Stimulated activated CD4-positive, alpha-beta T cell treated with anti-CD3 and anti-CD28 coated beads, TNF-alpha, amount 100 ng/mL, for 24 hours (primary cell): ENCODE data around the gene GAGE12E.
"Not testable (repeated sequence)": the region's sequence is repeated elsewhere in the genome, so short reads cannot be mapped to it uniquely, and the experiment has no call there.

Experiments
- DNase-seq, 3 experiments: peaks; one replicate each; pipeline ENCODE4 v3.0.0-alpha.2; 2020; ENCODE audit warnings: low read depth in 3 of 3

The GAGE12E gene

GRCh38 chrX:49550989-49551388 is at the start of gene GAGE12E:
GAGE12E (plus strand) TSS chrX:49551289; CDS start chrX:49552444, 1,155 bp downstream.
- DNase-seq: not testable (repeated sequence)

- not testable (repeated sequence) for DNase-seq
These were observed 19.2 kb upstream of the GAGE12E start, which contains the start of gene GAGE12C for GRCh38 chrX:49531877-49532276. GAGE12C (plus strand) TSS chrX:49532177; CDS start chrX:49533332, 1,155 bp downstream.

- not testable (repeated sequence) for DNase-seq
These were observed 9.7 kb upstream of the GAGE12E start, which contains the start of gene GAGE12D for GRCh38 chrX:49541433-49541832. GAGE12D (plus strand) TSS chrX:49541733; CDS start chrX:49542888, 1,155 bp downstream.

- DNase-seq: not testable (repeated sequence)
These were observed 9.5 kb downstream of the GAGE12E start, which contains the start of gene GAGE12F for GRCh38 chrX:49560542-49560941. GAGE12F (plus strand) TSS chrX:49560842; CDS start chrX:49561997, 1,155 bp downstream.

- not testable (repeated sequence) for DNase-seq
These were observed 17.6 kb downstream of the GAGE12E start for GRCh38 chrX:49568728-49569127.

- not testable (repeated sequence) for DNase-seq
These were observed 18.1 kb downstream of the GAGE12E start for GRCh38 chrX:49569152-49569551.

GRCh38 chrX:49570100-49570499 is 19.0 kb downstream of the GAGE12E start, which contains the start of gene GAGE12G:
GAGE12G (plus strand) TSS chrX:49570400; CDS start chrX:49571555, 1,155 bp downstream.
- DNase-seq: not testable (repeated sequence)

- DNase-seq: not testable (repeated sequence)
These were observed 28.6 kb downstream of the GAGE12E start, which contains the start of gene GAGE12H for GRCh38 chrX:49579649-49580048. GAGE12H (plus strand) TSS chrX:49579949; CDS start chrX:49581104, 1,155 bp downstream.

GRCh38 chrX:49589196-49589595 is 38.1 kb downstream of the GAGE12E start, which contains the start of gene GAGE2A:
GAGE2A (plus strand) TSS chrX:49589496; CDS start chrX:49590651, 1,155 bp downstream.
- DNase-seq: not testable (repeated sequence)

- DNase-seq: peak in 1 of 3 experiments; percentile 0
These were observed 38.8 kb downstream of the GAGE12E start for GRCh38 chrX:49589769-49590478.

GRCh38 chrX:49590488-49590887 is 39.4 kb downstream of the GAGE12E start:
- not testable (repeated sequence) for DNase-seq

- not testable (repeated sequence) for DNase-seq
These were observed 47.6 kb downstream of the GAGE12E start, which contains the start of gene GAGE1 for GRCh38 chrX:49598720-49599119. GAGE1 (plus strand) TSS chrX:49599020; CDS start chrX:49600175, 1,155 bp downstream.
